NCI-H774 (cell line): Measurements from ENCODE around the gene TTC33.
"Not testable (repeated sequence)": the region's sequence is repeated elsewhere in the genome, so short reads cannot be mapped to it uniquely, and the experiment has no call there.

Source experiments
- DNase-seq: peaks from one replicate; lab custom pipeline; 2025; lab: John Stamatoyannopoulos, UW

Gene TTC33

GRCh38 chr5:40653221-40654022 lies 102.3 kb downstream of the TTC33 start:
- no peak for DNase-seq

- DNase-seq: no peak
Observed at GRCh38 chr5:40652441-40653220, 103.1 kb downstream of the TTC33 start.

- no peak for DNase-seq
Observed at GRCh38 chr5:40651201-40651600, 104.6 kb downstream of the TTC33 start.

- no peak for DNase-seq
Observed at GRCh38 chr5:40649463-40650030, 106.2 kb downstream of the TTC33 start.

GRCh38 chr5:40648150-40648549 lies 107.6 kb downstream of the TTC33 start:
- DNase-seq: no peak

- DNase-seq: no peak
Observed at GRCh38 chr5:40646266-40646665, 109.5 kb downstream of the TTC33 start.

GRCh38 chr5:40639531-40639930 lies 116.2 kb downstream of the TTC33 start:
- not testable (repeated sequence) for DNase-seq

- DNase-seq: no peak
Observed at GRCh38 chr5:40634593-40634992, 121.2 kb downstream of the TTC33 start.

GRCh38 chr5:40634154-40634553 lies 121.6 kb downstream of the TTC33 start:
- DNase-seq: no peak

GRCh38 chr5:40631236-40631635 lies 124.5 kb downstream of the TTC33 start:
- DNase-seq: no peak

- no peak for DNase-seq
Observed at GRCh38 chr5:40630126-40630525, 125.6 kb downstream of the TTC33 start.

GRCh38 chr5:40628407-40628806 lies 127.4 kb downstream of the TTC33 start:
- DNase-seq: no peak

- DNase-seq: no peak
Observed at GRCh38 chr5:40627706-40628105, 128.1 kb downstream of the TTC33 start.

- DNase-seq: no peak
Observed at GRCh38 chr5:40626801-40627200, 129.0 kb downstream of the TTC33 start.

- DNase-seq: no peak
Observed at GRCh38 chr5:40623480-40624420, 132.0 kb downstream of the TTC33 start.

- DNase-seq: no peak
Observed at GRCh38 chr5:40622463-40623252, 133.1 kb downstream of the TTC33 start.

GRCh38 chr5:40619421-40619820 lies 136.3 kb downstream of the TTC33 start:
- DNase-seq: no peak

GRCh38 chr5:40618926-40619325 lies 136.8 kb downstream of the TTC33 start:
- no peak for DNase-seq

- no peak for DNase-seq
Observed at GRCh38 chr5:40616781-40617180, 139.0 kb downstream of the TTC33 start.

GRCh38 chr5:40615586-40616170 lies 140.1 kb downstream of the TTC33 start:
- DNase-seq: no peak
